GM19324 (cell line): ENCODE measurements around the gene SOHLH2.

Experiments
- ATAC-seq: cut with Tn5 transposase; IDR thresholded peaks from one replicate; pipeline ENCODE4 v1.9.1; 2021; ENCODE audit warnings: mild to moderate bottlenecking, moderate library complexity; ENCODE audit not compliant: unreplicated experiment, low FRiP score

Gene SOHLH2

GRCh38 chr13:36214163-36214921, at the start of gene SOHLH2:
SOHLH2 (minus strand) TSS chr13:36214556; CDS start chr13:36214526, 30 bp downstream.
- no peak for ATAC-seq

- ATAC-seq: no peak
Observed at GRCh38 chr13:36261976-36262375, 47.6 kb upstream of the SOHLH2 start.

- ATAC-seq: no peak
Observed at GRCh38 chr13:36261011-36261410, 46.7 kb upstream of the SOHLH2 start.

- ATAC-seq: no peak
Observed at GRCh38 chr13:36259361-36260137, 45.2 kb upstream of the SOHLH2 start.

GRCh38 chr13:36258831-36259230, 44.5 kb upstream of the SOHLH2 start:
- no peak for ATAC-seq

GRCh38 chr13:36251526-36251925, 37.2 kb upstream of the SOHLH2 start:
- no peak for ATAC-seq

- no peak for ATAC-seq
Observed at GRCh38 chr13:36251017-36251416, 36.7 kb upstream of the SOHLH2 start.

- no peak for ATAC-seq
Observed at GRCh38 chr13:36248700-36249099, 34.3 kb upstream of the SOHLH2 start.

GRCh38 chr13:36244990-36245389, 30.6 kb upstream of the SOHLH2 start:
- no peak for ATAC-seq

GRCh38 chr13:36244073-36244472, 29.7 kb upstream of the SOHLH2 start:
- ATAC-seq: no peak

- no peak for ATAC-seq
Observed at GRCh38 chr13:36242761-36243160, 28.4 kb upstream of the SOHLH2 start.

GRCh38 chr13:36231236-36231635, 16.9 kb upstream of the SOHLH2 start:
- ATAC-seq: no peak

- ATAC-seq: no peak
Observed at GRCh38 chr13:36224730-36225129, 10.4 kb upstream of the SOHLH2 start.

GRCh38 chr13:36219883-36220282, 5.5 kb upstream of the SOHLH2 start:
- no peak for ATAC-seq

- ATAC-seq: no peak
Observed at GRCh38 chr13:36217456-36217855, 3.1 kb upstream of the SOHLH2 start.

- no peak for ATAC-seq
Observed at GRCh38 chr13:36212789-36213188, 1.6 kb downstream of the SOHLH2 start.

GRCh38 chr13:36211567-36211966, 2.8 kb downstream of the SOHLH2 start:
- ATAC-seq: no peak

- ATAC-seq: no peak
Observed at GRCh38 chr13:36210738-36211137, 3.6 kb downstream of the SOHLH2 start.

GRCh38 chr13:36207672-36208071, 6.7 kb downstream of the SOHLH2 start:
- no peak for ATAC-seq

- no peak for ATAC-seq
Observed at GRCh38 chr13:36193151-36193855, 21.1 kb downstream of the SOHLH2 start.

GRCh38 chr13:36192166-36192565, 22.2 kb downstream of the SOHLH2 start:
- no peak for ATAC-seq
